Stimulated activated CD4-positive, alpha-beta T cell treated with anti-CD3 and anti-CD28 coated beads, Interleukin-4, amount 100 ng/mL, for 1 hour (primary cell): ENCODE data around the gene WDR89.
A peak's percentile ranks its signal among the peaks of the same experiment; 100 is the strongest.
"Not testable (repeated sequence)": the region's sequence is repeated elsewhere in the genome, so short reads cannot be mapped to it uniquely, and the experiment has no call there.

Source experiments
- DNase-seq: peaks from one replicate; pipeline ENCODE4 v3.0.0-alpha.2; 2020

Gene WDR89, protein sequence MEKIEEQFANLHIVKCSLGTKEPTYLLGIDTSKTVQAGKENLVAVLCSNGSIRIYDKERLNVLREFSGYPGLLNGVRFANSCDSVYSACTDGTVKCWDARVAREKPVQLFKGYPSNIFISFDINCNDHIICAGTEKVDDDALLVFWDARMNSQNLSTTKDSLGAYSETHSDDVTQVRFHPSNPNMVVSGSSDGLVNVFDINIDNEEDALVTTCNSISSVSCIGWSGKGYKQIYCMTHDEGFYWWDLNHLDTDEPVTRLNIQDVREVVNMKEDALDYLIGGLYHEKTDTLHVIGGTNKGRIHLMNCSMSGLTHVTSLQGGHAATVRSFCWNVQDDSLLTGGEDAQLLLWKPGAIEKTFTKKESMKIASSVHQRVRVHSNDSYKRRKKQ

GRCh38 chr14:63641473-63642228 is at the start of gene WDR89:
WDR89 (minus strand) TSS chr14:63641871; CDS start chr14:63599942, 41,929 bp downstream.
- DNase-seq = peak; percentile 91

- no peak for DNase-seq
Measured at GRCh38 chr14:63689132-63689531, 47.5 kb upstream of the WDR89 start.

GRCh38 chr14:63686926-63687325 is 45.3 kb upstream of the WDR89 start:
- no peak for DNase-seq

- DNase-seq = no peak
Measured at GRCh38 chr14:63685401-63685800, 43.7 kb upstream of the WDR89 start.

GRCh38 chr14:63682727-63683593 is 41.3 kb upstream of the WDR89 start:
- no peak for DNase-seq

GRCh38 chr14:63678536-63678935 is 36.9 kb upstream of the WDR89 start:
- DNase-seq = no peak

GRCh38 chr14:63677891-63678379 is 36.3 kb upstream of the WDR89 start:
- no peak for DNase-seq

GRCh38 chr14:63676615-63677014 is 34.9 kb upstream of the WDR89 start:
- no peak for DNase-seq

DNA sequence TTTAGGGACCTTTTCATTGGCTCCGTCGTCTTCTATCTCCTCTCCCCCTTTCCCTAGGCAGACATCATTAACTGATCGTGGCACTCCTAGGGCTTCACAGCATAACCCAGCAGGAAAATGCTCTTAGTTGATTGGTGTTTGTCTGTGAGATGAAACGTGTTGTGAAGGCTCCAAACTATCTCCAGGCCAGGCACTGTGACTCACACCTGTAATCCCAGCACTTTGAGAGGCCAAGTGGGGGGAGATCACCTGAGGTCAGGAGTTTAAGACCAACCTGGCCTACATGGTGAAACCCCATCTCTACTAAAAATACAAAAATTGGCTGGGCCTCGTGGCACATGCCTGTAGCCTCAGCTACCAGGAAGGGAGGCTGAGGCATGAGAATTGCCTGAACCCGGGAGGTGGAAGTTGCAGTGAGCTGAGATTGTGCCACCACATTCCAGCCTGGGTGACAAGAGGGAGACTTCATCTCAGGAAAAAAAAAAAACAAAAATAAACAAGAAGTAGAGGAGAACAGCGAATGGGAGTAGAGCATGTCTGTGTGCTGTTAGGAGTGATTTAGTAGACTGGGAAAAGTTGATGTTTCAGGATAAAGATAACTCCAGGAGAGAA is 32.3 kb upstream of the WDR89 start:
- no peak for DNase-seq

DNA sequence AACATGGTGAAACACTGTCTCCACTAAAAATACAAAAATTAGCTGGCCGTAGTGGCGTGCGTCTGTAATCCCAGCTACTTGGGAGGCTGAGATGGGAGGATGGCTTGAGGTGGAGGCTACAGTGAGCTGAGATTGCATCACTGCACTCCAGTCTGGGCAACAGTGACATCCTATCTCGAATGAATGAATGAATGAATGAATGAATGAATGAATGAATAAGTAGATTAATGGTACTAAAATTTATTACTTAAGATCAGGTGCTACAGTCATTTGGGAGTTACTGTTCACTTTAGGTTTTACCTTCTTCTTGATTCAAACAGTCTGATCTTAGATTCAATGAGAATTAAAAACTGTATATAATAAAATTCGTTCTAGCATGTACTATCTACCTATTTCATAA is 31.6 kb upstream of the WDR89 start:
- no peak for DNase-seq

DNA sequence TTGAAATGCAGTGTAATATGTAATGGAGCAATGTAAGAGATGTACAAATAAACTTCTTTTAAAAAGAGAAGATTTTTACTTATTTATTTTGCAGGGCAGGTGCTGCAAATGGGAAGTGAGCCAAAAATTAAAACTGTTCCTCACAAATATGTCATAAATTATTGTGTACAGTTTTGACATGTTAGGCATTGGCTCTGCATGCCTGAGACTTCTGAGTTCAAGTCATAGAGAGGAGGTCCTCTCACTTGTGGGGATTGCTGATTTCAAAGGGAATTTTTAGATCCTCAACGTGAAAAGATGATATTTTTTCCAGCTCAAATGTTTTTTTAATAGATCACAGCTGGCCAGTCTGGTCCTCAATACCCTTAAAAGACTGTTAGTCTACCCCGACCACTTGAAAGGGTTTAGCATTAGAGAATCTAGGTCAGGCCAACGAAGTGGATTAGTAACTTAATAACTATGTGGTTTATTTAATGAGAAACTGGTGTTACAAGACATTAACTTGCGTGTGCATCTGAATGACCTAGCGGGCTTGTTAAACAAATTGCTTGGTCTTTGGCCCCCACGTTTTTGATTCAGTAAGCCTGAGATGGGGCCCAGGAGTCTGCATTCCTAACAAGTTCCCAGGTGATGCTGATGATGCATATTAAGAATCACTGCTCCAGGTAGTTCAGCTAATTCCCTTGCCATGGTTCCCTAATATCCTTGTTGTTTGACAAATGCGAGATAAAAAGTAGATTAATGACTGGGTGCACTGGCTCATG is 30.9 kb upstream of the WDR89 start:
- no peak for DNase-seq

DNA sequence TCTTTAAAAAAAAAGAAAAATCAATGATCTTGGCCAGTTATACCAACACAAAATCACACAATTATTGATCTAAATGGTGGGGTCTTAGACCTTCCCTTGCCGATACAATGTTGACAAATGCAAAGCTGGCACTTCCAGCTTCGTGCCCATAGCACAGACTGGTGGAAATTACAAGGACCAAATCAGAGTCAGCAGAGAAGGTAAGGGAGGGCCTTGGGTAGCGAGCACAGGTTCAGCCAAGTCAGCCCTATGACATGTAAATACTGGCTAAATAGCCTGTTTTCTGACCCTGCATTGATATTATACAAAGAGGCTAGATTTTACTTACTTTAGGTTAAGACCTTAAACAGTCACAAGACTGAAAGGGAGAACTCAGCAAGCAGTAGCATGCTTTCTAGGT is 30.3 kb upstream of the WDR89 start:
- DNase-seq = no peak

GRCh38 chr14:63670692-63671091 is 29.0 kb upstream of the WDR89 start:
- DNase-seq = no peak

GRCh38 chr14:63666335-63666734 is 24.7 kb upstream of the WDR89 start:
- DNase-seq = no peak

- no peak for DNase-seq
Measured at GRCh38 chr14:63663428-63664341, 22.0 kb upstream of the WDR89 start.

DNA sequence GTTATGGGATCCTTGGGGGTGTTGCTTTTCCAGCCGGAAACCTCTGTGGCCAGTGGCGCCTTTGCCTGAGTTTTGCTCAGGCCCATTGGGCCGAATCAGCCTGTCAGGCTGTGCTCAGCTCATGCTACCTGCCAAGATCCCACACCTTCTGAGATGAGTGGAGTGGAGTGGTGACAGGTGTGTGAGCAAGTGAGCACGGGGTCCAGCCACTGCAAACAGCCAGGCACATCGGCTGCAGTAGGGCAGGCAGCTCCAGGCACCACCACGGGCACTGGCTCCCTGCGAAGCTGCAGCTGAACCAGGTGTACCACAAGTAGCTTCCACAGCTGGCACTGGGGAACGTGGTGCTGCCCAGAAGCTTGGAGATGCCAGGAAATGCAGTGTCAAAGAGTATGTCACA is 21.1 kb upstream of the WDR89 start:
- DNase-seq = no peak

DNA sequence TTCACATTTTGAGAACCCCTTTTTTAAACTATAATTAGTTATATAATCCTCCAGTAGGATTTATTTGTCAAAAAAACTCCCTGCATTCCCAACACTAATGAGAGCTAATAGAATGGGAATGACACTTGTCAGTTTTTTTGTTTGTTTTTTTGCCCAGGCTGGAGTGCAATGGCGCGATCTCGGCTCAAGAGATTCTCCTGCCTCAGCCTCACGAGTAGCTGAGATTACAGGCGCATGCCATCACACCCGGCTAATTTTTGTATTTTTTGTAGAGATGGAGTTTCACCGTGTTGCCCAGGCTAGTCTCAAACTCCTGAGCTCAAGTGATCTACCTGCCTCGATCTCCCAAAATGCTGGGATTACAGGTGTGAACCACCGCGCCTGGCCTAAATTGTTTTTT is 20.2 kb upstream of the WDR89 start:
- DNase-seq = not testable (repeated sequence)

GRCh38 chr14:63659726-63660125 is 18.1 kb upstream of the WDR89 start:
- no peak for DNase-seq

DNA sequence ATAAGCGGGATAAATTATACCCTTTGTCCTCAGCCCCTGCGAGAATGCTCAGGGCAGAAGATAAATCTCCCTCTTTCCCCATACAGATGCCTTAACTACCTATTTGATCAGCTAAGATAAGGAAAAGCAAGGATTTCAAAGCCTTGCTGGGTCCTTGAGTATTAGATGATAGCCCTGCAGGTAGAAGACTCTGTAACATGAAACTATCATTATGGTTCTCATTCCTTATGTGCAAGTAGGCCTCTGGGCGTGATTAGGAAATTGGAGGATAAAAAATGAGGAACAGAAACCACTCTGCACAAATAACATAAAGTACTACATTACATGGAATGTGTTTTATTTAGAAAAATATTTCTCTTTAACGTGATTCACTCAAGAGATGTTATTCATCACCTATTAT is 14.5 kb upstream of the WDR89 start:
- DNase-seq = no peak

- no peak for DNase-seq
Measured at GRCh38 chr14:63654936-63655335, 13.3 kb upstream of the WDR89 start.

- no peak for DNase-seq
Measured at GRCh38 chr14:63654346-63654745, 12.7 kb upstream of the WDR89 start.
